Thyroid gland (tissue), 4 donors: ENCODE data around the gene HDDC3. TPM values are rescaled to one million over a fixed set of nuclear protein-coding genes. Genes with fewer than 3 reads are reported as not detected.

ENCODE experiments used
- DNase-seq, 2 donors: peaks; one replicate each; pipeline ENCODE4 v3.0.0-alpha.2; 2019
- H3K27ac ChIP-seq, 3 donors: fragments of 200-600 bp; sonication (generic); 1 replicate in 2 of 3; 2 replicates in 1 of 3; pipeline ENCODE4 v1.5.1; 2016 to 2019; ENCODE audit warnings: mild to moderate bottlenecking in 1 of 3, moderate library complexity in 1 of 3
- H3K27me3 ChIP-seq: fragments of 200-600 bp; sonication (generic); one replicate; pipeline ENCODE4 v1.5.1; 2019
- H3K36me3 ChIP-seq, 2 donors: fragments of 200-600 bp; sonication (generic); one replicate each; pipeline ENCODE4 v1.5.1; 2016 to 2019
- H3K4me1 ChIP-seq, 2 donors: fragments of 200-600 bp; sonication (generic); one replicate each; pipeline ENCODE4 v1.5.1; 2017 to 2019
- H3K4me3 ChIP-seq, 3 donors: fragments of 200-600 bp; sonication (generic); replicated peaks in 1 of 3; 1 replicate in 2 of 3; 2 replicates in 1 of 3; pipeline ENCODE4 v1.5.1; 2016; ENCODE audit warnings: mild to moderate bottlenecking in 1 of 3
- H3K9me3 ChIP-seq: fragments of 200-600 bp; sonication (generic); one replicate; pipeline ENCODE4 v1.5.1; 2017
- CTCF ChIP-seq, 6 experiments: fragments of 200-600 bp in 3 of 6; fragments of 450-650 bp in 3 of 6; sonication (generic) in 3 of 6; IDR thresholded peaks; one replicate each; pipeline ENCODE4 v1.5.1; 2016 to 2019; ENCODE audit warnings: antibody characterized with exemption in 6 of 6, mild to moderate bottlenecking in 2 of 6, inconsistent platforms in 1 of 6, moderate library complexity in 1 of 6
- POLR2A ChIP-seq, 2 donors: fragments of 450-650 bp; IDR thresholded peaks; one replicate each; pipeline ENCODE4 v1.6.1; 2017; ENCODE audit warnings: antibody characterized with exemption in 2 of 2, mild to moderate bottlenecking in 2 of 2, moderate library complexity in 1 of 2
- WGBS, 2 donors: methylation state at CpG; one replicate each; pipeline ENCODE4 v1.1.5; 2017; 5-methylcytosine and 5-hydroxymethylcytosine counted together
- intact Hi-C: fragments of 100-400 bp; cut with DNase I; formaldehyde crosslinking; loops from one replicate; pipeline ENCODE4 v1.15.1; 2023
- total RNA-seq, 4 donors: library from RNA; depleted of rRNA; stranded (reverse); fragments of >200 nt; gene quantifications; one replicate each; pipeline ENCODE4 v1.2.3, GENCODE V29; 2016

HDDC3 gene
- total RNA-seq, 4 donors from 2014 or later = 13.3 to 25.7 (median 18.0) TPM

- no peak overlapping the region for H3K4me3 ChIP-seq
- intact Hi-C loops = no loop called here
- peaks cover 3 to 11% of the 10 kb centered on the region in 2 donors for H3K36me3 ChIP-seq
- H3K4me1 ChIP-seq = peaks cover 7 to 9% of the 10 kb centered on the region in 2 donors
- WGBS, 2 donors = 89 to 97% methylated on average over 4 of the region's 4 CpGs
- H3K27ac ChIP-seq = no peak overlapping the region
- no peak for DNase-seq
- H3K9me3 ChIP-seq = no peaks in the 10 kb centered on the region
- H3K27me3 ChIP-seq = no peaks in the 10 kb centered on the region
- no peak for TF ChIP-seq CTCF (IDR thresholded peaks at IDR 0.05)
- TF ChIP-seq POLR2A (IDR thresholded peaks at IDR 0.05) = no peak
Measured at GRCh38 chr15:90962021-90962420, 29.7 kb upstream of the HDDC3 start.

GRCh38 chr15:90960298-90961091 lies 28.1 kb upstream of the HDDC3 start:
- Histone ChIP-seq H3K36me3 (peaks cover 3 to 11% of the 10 kb centered on the region in 2 donors), H3K27me3 (no peaks in the 10 kb centered on the region), H3K9me3 (no peaks in the 10 kb centered on the region), H3K27ac (no peak overlapping the region), H3K4me1 (peaks cover 16 to 19% of the 10 kb centered on the region in 2 donors), H3K4me3 (no peak overlapping the region)
- TF ChIP-seq POLR2A (IDR thresholded peaks at IDR 0.05) (no peak), CTCF (IDR thresholded peaks at IDR 0.05) (no peak)
- DNase-seq = no peak
- WGBS, 2 donors = 87 to 93% methylated on average over 19 to 20 of the region's 20 CpGs
- intact Hi-C loops = no loop called here

GRCh38 chr15:90959894-90960293 lies 27.5 kb upstream of the HDDC3 start:
- Histone ChIP-seq H3K4me1 (peaks cover 21 to 22% of the 10 kb centered on the region in 2 donors), H3K27ac (no peak overlapping the region), H3K36me3 (peaks cover 3 to 11% of the 10 kb centered on the region in 2 donors), H3K27me3 (no peaks in the 10 kb centered on the region), H3K9me3 (no peaks in the 10 kb centered on the region), H3K4me3 (no peak overlapping the region)
- 92% methylated on average over 3 of the region's 5 CpGs; no CpG with 5 or more reads in 1 of the 2 donors for WGBS, 2 donors
- intact Hi-C loops = loop anchor here (5.0 kb wide), 2 partner anchors 92 to 312 kb away; no protein-coding TSS in a partner anchor
- no peak for DNase-seq
- TF ChIP-seq CTCF (IDR thresholded peaks at IDR 0.05) = no peak

GRCh38 chr15:90959028-90959595 lies 26.8 kb upstream of the HDDC3 start:
- Histone ChIP-seq H3K4me1 (peaks cover 21 to 22% of the 10 kb centered on the region in 2 donors), H3K27me3 (no peaks in the 10 kb centered on the region), H3K27ac (no peak overlapping the region), H3K9me3 (no peaks in the 10 kb centered on the region), H3K4me3 (no peak overlapping the region), H3K36me3 (peaks cover 3 to 11% of the 10 kb centered on the region in 2 donors)
- intact Hi-C loops = loop anchor here (5.0 kb wide), 2 partner anchors 93 to 313 kb away; no protein-coding TSS in a partner anchor
- WGBS, 2 donors = 83 to 89% methylated on average over 8 of the region's 8 CpGs
- no peak for DNase-seq
- no peak for TF ChIP-seq POLR2A (IDR thresholded peaks at IDR 0.05)
- no peak for TF ChIP-seq CTCF (IDR thresholded peaks at IDR 0.05)

- WGBS, 2 donors = 59 to 83% methylated on average over 6 of the region's 6 CpGs
Measured at GRCh38 chr15:90957791-90958190, 25.4 kb upstream of the HDDC3 start.

More at GRCh38 chr15:90957791-90958190, 25.4 kb upstream of the HDDC3 start:
- peaks cover 21 to 22% of the 10 kb centered on the region in 2 donors for H3K4me1 ChIP-seq
- H3K27ac ChIP-seq = no peak overlapping the region
- H3K4me3 ChIP-seq = no peak overlapping the region
- intact Hi-C loops = loop anchor here (5.0 kb wide), 2 partner anchors 95 to 315 kb away; no protein-coding TSS in a partner anchor
- no peaks in the 10 kb centered on the region for H3K27me3 ChIP-seq
- no peaks in the 10 kb centered on the region for H3K9me3 ChIP-seq
- no peak for TF ChIP-seq CTCF (IDR thresholded peaks at IDR 0.05)
- TF ChIP-seq POLR2A (IDR thresholded peaks at IDR 0.05) = no peak
- no peak for DNase-seq
- peaks cover 3 to 11% of the 10 kb centered on the region in 2 donors for H3K36me3 ChIP-seq
